ENCODE data around the gene FMNL2.

DNA sequence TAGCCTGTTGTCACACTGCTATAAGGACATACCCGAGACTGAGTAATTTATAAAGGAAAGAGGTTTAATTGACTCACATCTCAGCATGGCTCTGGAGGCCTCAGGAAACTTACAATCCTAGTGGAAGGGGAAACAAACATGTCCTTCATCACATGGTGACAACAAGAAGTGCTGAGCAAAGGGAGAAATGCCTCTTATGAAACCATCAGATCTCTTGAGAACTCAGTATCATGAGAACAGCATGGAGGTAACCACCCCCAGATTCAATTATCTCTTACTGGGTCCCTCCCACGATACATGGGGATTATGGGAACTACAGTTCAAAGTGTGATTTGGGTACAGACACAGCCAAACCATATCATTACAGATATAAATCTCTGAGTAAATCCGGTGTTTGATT, 233.6 kb downstream of the FMNL2 start:
- TF ChIP-seq POLR2A (IDR thresholded peaks at IDR 0.05; ENCODE audit: low read depth, low read length), result no peak
- no peak for TF ChIP-seq TAF1 (IDR thresholded peaks at IDR 0.05; ENCODE audit: low read depth, low read length)
- no peak for TF ChIP-seq POLR2AphosphoS5 (IDR thresholded peaks at IDR 0.05; ENCODE audit: low read depth, low read length)
